PC-9 (cell line): ENCODE results near the gene CHTF18. TPM values are rescaled to one million over a fixed set of nuclear protein-coding genes. Genes with fewer than 3 reads are reported as not detected.

Experiments used
- BruUV-seq: library from RNA; stranded (reverse); fragments of 400-500 nt; replicated peaks from 2 replicates; lab custom pipeline; 2021; lab: Mats Ljungman, UMichigan
- CTCF ChIA-PET: fragments of 300-600 bp; sonication (Branson Sonifier 250); formaldehyde crosslinking; loops from one replicate; lab custom pipeline; 2022; ENCODE audit warnings: antibody characterized with exemption; lab: Charles Lee
- POLR2A ChIA-PET: fragments of 300-600 bp; sonication (Branson Sonifier 250); formaldehyde crosslinking; loops from one replicate; lab custom pipeline; 2022; ENCODE audit warnings: antibody characterized with exemption; ENCODE audit not compliant: unreplicated experiment; lab: Charles Lee
- DNase-seq, 2 experiments: peaks; one replicate each; pipeline versions ENCODE4 v3.0.0 to v3.0.0-alpha.2; 2015 to 2022; ENCODE audit warnings: mixed read lengths in 1 of 2
- H2AFZ ChIP-seq: fragments of 200-600 bp; sonication (generic); 2 replicates; pipeline ENCODE4 v1.8.1; 2017; ENCODE audit warnings: antibody characterized with exemption
- H3F3A ChIP-seq: fragments of 200-600 bp; sonication (generic); 2 replicates; pipeline ENCODE4 v1.8.1; 2017; ENCODE audit warnings: antibody characterized with exemption, mild to moderate bottlenecking, low read depth; ENCODE audit not compliant: insufficient read depth
- H3K27ac ChIP-seq: fragments of 200-600 bp; sonication (generic); 2 replicates; pipeline ENCODE4 v1.6.1; 2016; ENCODE audit warnings: mixed run types
- H3K27me3 ChIP-seq: fragments of 200-600 bp; sonication (generic); 2 replicates; pipeline ENCODE4 v1.6.1; 2016; ENCODE audit warnings: low read depth, mixed run types; ENCODE audit not compliant: insufficient read depth
- H3K36me3 ChIP-seq: fragments of 200-600 bp; sonication (generic); 2 replicates; pipeline ENCODE4 v1.6.1; 2016; ENCODE audit warnings: low read depth, mixed run types
- H3K4me1 ChIP-seq: fragments of 200-600 bp; sonication (generic); replicated peaks from 2 replicates; pipeline ENCODE4 v1.6.1; 2016; ENCODE audit warnings: mixed run types; ENCODE audit not compliant: insufficient read depth
- H3K4me2 ChIP-seq: fragments of 200-600 bp; sonication (generic); 2 replicates; pipeline ENCODE4 v1.6.1; 2017; ENCODE audit warnings: mixed run types
- H3K4me3 ChIP-seq: fragments of 200-600 bp; sonication (generic); 2 replicates; pipeline ENCODE4 v1.6.1; 2016; ENCODE audit warnings: mixed run types
- H3K79me2 ChIP-seq: fragments of 200-600 bp; sonication (generic); 2 replicates; pipeline ENCODE4 v1.6.1; 2017; ENCODE audit warnings: low read depth, mixed run types
- H3K9me2 ChIP-seq: fragments of 200-600 bp; sonication (generic); 2 replicates; pipeline ENCODE4 v1.8.1; 2017; ENCODE audit warnings: mild to moderate bottlenecking; ENCODE audit not compliant: insufficient read depth
- H3K9me3 ChIP-seq: fragments of 200-600 bp; sonication (generic); 2 replicates; pipeline ENCODE4 v1.8.1; 2016; ENCODE audit warnings: low read depth; ENCODE audit not compliant: insufficient read depth
- H4K20me1 ChIP-seq: fragments of 200-600 bp; sonication (generic); 2 replicates; pipeline ENCODE4 v1.8.1; 2017; ENCODE audit not compliant: insufficient read depth
- CTCF ChIP-seq: fragments of 200-600 bp; sonication (generic); conservative IDR thresholded peaks from 2 replicates; pipeline ENCODE4 v1.6.1; 2017; ENCODE audit warnings: mixed run types, antibody characterized with exemption, mild to moderate bottlenecking, moderate library complexity
- EZH2 ChIP-seq: fragments of 200-600 bp; sonication (generic); IDR thresholded peaks from 2 replicates; pipeline ENCODE4 v1.8.0; 2017; ENCODE audit warnings: antibody characterized with exemption, low read depth
- intact Hi-C: fragments of 100-400 bp; cut with micrococcal nuclease; formaldehyde crosslinking; loops from one replicate; pipeline ENCODE4 v1.10.0; 2022; ENCODE audit not compliant: unreplicated experiment
- total RNA-seq: library from RNA; stranded (reverse); gene quantifications from 2 replicates; pipeline ENCODE4 v1.2.3, GENCODE V29; 2021

CHTF18 gene
- total RNA-seq, 1 experiment from 2014 or later = 67.7 TPM

DNA sequence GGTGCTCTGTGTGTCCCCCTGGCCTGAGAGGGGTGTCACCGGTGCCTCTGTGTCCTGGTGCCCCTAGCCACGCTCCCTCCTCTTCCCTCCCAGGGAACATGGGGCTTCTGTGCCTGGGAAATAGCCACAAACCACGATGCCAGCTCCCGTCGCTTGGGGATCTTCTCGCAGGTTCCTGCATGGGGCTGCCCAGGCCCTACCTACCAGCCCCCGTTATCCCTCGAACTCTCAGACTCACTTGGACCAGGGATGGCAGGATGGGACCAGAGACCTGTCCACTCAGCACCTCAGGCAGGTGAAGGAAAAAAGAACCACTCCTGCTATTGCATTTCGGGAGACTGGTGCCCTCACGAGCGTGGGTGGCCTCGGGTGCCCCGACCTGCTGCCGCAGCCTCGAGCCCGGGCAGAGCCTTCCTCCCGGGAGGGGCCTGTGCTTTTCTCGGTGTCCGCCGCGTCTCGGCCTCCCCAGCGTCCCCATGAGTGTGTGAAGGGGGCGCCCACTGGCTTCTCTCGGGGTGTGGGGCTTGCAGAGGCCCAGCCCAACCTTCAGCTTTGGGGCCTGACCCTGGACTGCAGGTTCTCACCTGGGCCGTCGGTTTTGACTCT lies 53.1 kb downstream of the CHTF18 start:
- no peaks in the 10 kb centered on the region for H3K79me2 ChIP-seq
- no peak overlapping the region for H3K27ac ChIP-seq
- intact Hi-C loops = no loop called here
- H3K36me3 ChIP-seq = no peaks in the 10 kb centered on the region
- no peaks in the 10 kb centered on the region for H3K9me2 ChIP-seq
- H3K9me3 ChIP-seq = no peaks in the 10 kb centered on the region
- no TSS peak for BruUV-seq
- TF ChIP-seq EZH2 = no peak
- no peak for TF ChIP-seq CTCF
- no peak overlapping the region for H2AFZ ChIP-seq
- H3K27me3 ChIP-seq = peaks cover 80% of the 10 kb centered on the region
- no peaks in the 10 kb centered on the region for H4K20me1 ChIP-seq
- POLR2A ChIA-PET = no interaction called here
- H3K4me2 ChIP-seq = no peak overlapping the region
- no peak for DNase-seq
- H3K4me1 ChIP-seq = no peaks in the 10 kb centered on the region
- peaks cover 3% of the 10 kb centered on the region; the same call in 1 of the 2 replicates for H3F3A ChIP-seq
- CTCF ChIA-PET = interaction anchor here (0.7 kb wide), 1 partner anchor 129 kb away, joined by 9 read pairs; no protein-coding TSS in a partner anchor
- H3K4me3 ChIP-seq = no peak overlapping the region

DNA sequence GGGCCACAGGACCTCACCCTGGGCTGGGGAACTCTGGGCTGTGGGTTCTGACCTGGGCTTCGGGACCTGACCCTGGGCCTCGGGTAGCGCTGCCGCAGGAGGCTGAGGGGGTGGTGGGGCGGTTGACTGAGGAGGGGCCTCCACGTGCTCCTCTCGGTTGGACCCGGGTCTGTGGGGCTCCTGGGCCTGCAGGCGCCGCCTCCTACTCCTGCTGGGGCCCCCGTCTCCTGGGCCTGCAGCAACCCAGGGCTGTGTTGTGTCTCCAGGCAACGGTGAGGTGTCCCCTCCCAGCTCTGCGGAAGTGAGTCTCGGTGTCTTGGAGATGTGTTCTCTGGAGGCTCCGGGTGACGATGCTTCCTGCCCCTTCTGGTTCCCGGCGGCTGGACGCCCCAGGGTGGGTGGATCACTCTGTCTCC lies 53.6 kb downstream of the CHTF18 start:
- H3K27me3 ChIP-seq = peaks cover 75% of the 10 kb centered on the region

More for the DNA sequence above, 53.6 kb downstream of the CHTF18 start:
- Histone ChIP-seq H3K4me1 (no peaks in the 10 kb centered on the region), H3K79me2 (no peaks in the 10 kb centered on the region), H3F3A (peaks cover 3% of the 10 kb centered on the region; the same call in 1 of the 2 replicates), H3K4me2 (no peak overlapping the region), H3K36me3 (no peaks in the 10 kb centered on the region), H3K27ac (no peak overlapping the region), H3K4me3 (no peak overlapping the region), H4K20me1 (no peaks in the 10 kb centered on the region), H3K9me2 (no peaks in the 10 kb centered on the region), H3K9me3 (no peaks in the 10 kb centered on the region), H2AFZ (no peak overlapping the region)
- DNase-seq = no peak
- POLR2A ChIA-PET = interaction anchor here (0.6 kb wide), 1 partner anchor 761 kb away, joined by 10 read pairs; no protein-coding TSS in a partner anchor
- CTCF ChIA-PET = no interaction called here
- intact Hi-C loops = no loop called here
- TF ChIP-seq EZH2 = no peak
- no peak for TF ChIP-seq CTCF
- BruUV-seq = no TSS peak
